ENCODE results near the gene TMEM38A.

- TF ChIP-seq, protein P1, sequence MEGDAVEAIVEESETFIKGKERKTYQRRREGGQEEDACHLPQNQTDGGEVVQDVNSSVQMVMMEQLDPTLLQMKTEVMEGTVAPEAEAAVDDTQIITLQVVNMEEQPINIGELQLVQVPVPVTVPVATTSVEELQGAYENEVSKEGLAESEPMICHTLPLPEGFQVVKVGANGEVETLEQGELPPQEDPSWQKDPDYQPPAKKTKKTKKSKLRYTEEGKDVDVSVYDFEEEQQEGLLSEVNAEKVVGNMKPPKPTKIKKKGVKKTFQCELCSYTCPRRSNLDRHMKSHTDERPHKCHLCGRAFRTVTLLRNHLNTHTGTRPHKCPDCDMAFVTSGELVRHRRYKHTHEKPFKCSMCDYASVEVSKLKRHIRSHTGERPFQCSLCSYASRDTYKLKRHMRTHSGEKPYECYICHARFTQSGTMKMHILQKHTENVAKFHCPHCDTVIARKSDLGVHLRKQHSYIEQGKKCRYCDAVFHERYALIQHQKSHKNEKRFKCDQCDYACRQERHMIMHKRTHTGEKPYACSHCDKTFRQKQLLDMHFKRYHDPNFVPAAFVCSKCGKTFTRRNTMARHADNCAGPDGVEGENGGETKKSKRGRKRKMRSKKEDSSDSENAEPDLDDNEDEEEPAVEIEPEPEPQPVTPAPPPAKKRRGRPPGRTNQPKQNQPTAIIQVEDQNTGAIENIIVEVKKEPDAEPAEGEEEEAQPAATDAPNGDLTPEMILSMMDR (IDR thresholded peaks at IDR 0.05): no peak
- TF ChIP-seq EZH2 (IDR thresholded peaks at IDR 0.05): no peak
- no peak for TF ChIP-seq EZH2phosphoT487 (IDR thresholded peaks at IDR 0.05)
Observed at GRCh38 chr19:16619457-16619856, 41.5 kb upstream of the TMEM38A start.
